Measurements from ENCODE around the gene SRSF4. TPM values are rescaled to one million over a fixed set of nuclear protein-coding genes. Genes with fewer than 3 reads are reported as not detected.

Gene SRSF4
- total RNA-seq, 1 donor from 2014 or later, result 111 TPM

DNA sequence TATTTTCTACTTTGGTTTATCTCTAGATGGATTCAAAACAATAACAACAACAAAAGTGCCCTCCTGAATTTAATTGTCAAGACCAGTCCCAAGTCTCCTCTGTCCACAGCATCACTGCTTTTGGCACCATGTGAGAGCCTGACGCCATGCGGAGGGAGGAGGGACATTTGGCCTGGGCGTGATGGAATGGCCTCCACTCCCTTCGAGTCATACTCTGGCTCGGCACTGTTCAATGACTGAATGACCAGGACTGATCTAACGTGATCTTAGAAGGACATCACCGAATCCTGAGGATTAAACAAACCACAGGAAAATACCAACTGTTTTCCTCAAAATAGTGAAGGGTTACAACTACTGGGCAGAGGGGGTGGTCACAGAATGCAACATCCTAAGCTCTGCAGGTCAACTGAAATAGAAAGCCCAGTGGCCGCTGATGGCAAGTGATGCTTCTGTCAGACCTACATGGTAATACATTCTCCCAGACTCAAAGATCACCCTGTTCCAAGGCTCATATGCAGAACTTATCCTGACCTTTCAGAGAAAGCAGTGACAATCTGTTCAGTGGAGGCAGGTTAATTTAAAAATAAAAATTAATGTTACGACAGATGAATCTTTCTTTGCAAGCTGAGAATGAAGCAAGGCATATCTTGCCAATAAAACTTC, 19.1 kb downstream of the SRSF4 start:
- Mint-ChIP-seq H3K9me3 (ENCODE audit: low read depth) (no peaks in the 10 kb centered on the region), H3K4me1 (ENCODE audit: low read depth) (peaks cover 23% of the 10 kb centered on the region), H3K27me3 (no peaks in the 10 kb centered on the region), H3K4me3 (ENCODE audit: low read depth) (no peak overlapping the region), H3K27ac (peak overlapping the region; percentile 67), H3K36me3 (ENCODE audit: insufficient read depth) (peaks cover 20% of the 10 kb centered on the region)
- DNase-seq (ENCODE audit: low spot score, unreplicated experiment), result no peak
- TF ChIP-seq CTCF (IDR thresholded peaks at IDR 0.05; ENCODE audit: unreplicated experiment), result no peak

GRCh38 chr1:29162025-29162424, 19.7 kb downstream of the SRSF4 start:
- H3K27ac Mint-ChIP-seq, result no peak overlapping the region
- peaks cover 29% of the 10 kb centered on the region for H3K4me1 Mint-ChIP-seq (ENCODE audit: low read depth)
- no peak for DNase-seq (ENCODE audit: low spot score, unreplicated experiment)
- no peaks in the 10 kb centered on the region for H3K9me3 Mint-ChIP-seq (ENCODE audit: low read depth)
- no peak overlapping the region for H3K4me3 Mint-ChIP-seq (ENCODE audit: low read depth)
- TF ChIP-seq CTCF (IDR thresholded peaks at IDR 0.05; ENCODE audit: unreplicated experiment), result no peak
- no peaks in the 10 kb centered on the region for H3K27me3 Mint-ChIP-seq
- peaks cover 22% of the 10 kb centered on the region for H3K36me3 Mint-ChIP-seq (ENCODE audit: insufficient read depth)

DNA sequence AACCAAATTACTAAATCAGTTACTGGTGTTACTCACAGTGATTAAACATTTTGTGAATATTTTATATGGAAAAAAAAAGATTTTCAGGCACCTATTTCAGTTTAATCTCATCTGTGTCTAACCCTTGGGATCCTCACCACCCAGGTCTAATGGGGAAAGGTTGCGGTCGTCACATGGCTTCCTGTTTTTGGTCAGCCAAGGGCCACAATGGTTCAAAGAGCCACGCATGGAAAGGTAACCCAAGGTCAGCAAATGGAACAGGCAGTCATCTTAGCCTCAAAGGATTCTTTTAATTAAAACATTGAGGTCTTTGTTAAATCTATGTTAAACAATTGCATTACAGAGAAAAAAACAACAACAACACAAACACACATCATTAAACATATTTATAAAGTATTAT, 21.9 kb downstream of the SRSF4 start:
- H3K4me1 Mint-ChIP-seq (ENCODE audit: low read depth), result peaks cover 37% of the 10 kb centered on the region
- H3K4me3 Mint-ChIP-seq (ENCODE audit: low read depth), result no peak overlapping the region
- DNase-seq (ENCODE audit: low spot score, unreplicated experiment), result no peak
- H3K9me3 Mint-ChIP-seq (ENCODE audit: low read depth), result no peaks in the 10 kb centered on the region
- H3K27ac Mint-ChIP-seq, result peak overlapping the region; percentile 67
- H3K27me3 Mint-ChIP-seq, result no peaks in the 10 kb centered on the region
- H3K36me3 Mint-ChIP-seq (ENCODE audit: insufficient read depth), result peaks cover 18% of the 10 kb centered on the region
- no peak for TF ChIP-seq CTCF (IDR thresholded peaks at IDR 0.05; ENCODE audit: unreplicated experiment)

DNA sequence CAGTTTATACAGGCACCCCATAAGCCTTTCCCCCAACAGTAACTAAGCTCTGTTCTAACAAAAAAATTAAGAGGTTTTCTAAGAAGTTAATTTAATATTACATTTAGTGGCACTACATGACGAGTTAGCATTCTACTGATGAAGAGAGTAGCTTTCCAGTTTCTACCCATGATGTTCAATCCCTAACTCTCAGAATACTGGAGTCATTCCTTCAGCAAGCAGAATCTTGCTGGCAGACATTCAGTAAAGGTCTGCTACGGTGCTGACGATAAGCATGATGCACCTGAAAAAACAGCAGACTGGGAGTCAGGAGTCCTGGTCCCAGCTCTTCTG, 24.5 kb downstream of the SRSF4 start:
- DNase-seq (ENCODE audit: low spot score, unreplicated experiment), result no peak
- peaks cover 23% of the 10 kb centered on the region for H3K36me3 Mint-ChIP-seq (ENCODE audit: insufficient read depth)
- no peak for TF ChIP-seq CTCF (IDR thresholded peaks at IDR 0.05; ENCODE audit: unreplicated experiment)
- H3K27ac Mint-ChIP-seq, result peak overlapping the region; percentile 95
- no peaks in the 10 kb centered on the region for H3K9me3 Mint-ChIP-seq (ENCODE audit: low read depth)
- peak overlapping the region; percentile 17 for H3K4me3 Mint-ChIP-seq (ENCODE audit: low read depth)
- H3K4me1 Mint-ChIP-seq (ENCODE audit: low read depth), result peaks cover 31% of the 10 kb centered on the region
- H3K27me3 Mint-ChIP-seq, result no peaks in the 10 kb centered on the region

- peak overlapping the region; percentile 95 for H3K27ac Mint-ChIP-seq
Measured at GRCh38 chr1:29156543-29157268, 25.0 kb downstream of the SRSF4 start.

More at GRCh38 chr1:29156543-29157268, 25.0 kb downstream of the SRSF4 start:
- peaks cover 31% of the 10 kb centered on the region for H3K4me1 Mint-ChIP-seq (ENCODE audit: low read depth)
- H3K36me3 Mint-ChIP-seq (ENCODE audit: insufficient read depth), result peaks cover 28% of the 10 kb centered on the region
- TF ChIP-seq CTCF (IDR thresholded peaks at IDR 0.05; ENCODE audit: unreplicated experiment), result no peak
- DNase-seq (ENCODE audit: low spot score, unreplicated experiment), result no peak
- H3K27me3 Mint-ChIP-seq, result no peaks in the 10 kb centered on the region
- no peaks in the 10 kb centered on the region for H3K9me3 Mint-ChIP-seq (ENCODE audit: low read depth)
- H3K4me3 Mint-ChIP-seq (ENCODE audit: low read depth), result peak overlapping the region; percentile 17
